EL (cell line): ENCODE data around the gene APC.
A peak's percentile ranks its signal among the peaks of the same experiment; 100 is the strongest.
"Not testable (repeated sequence)": the region's sequence is repeated elsewhere in the genome, so short reads cannot be mapped to it uniquely, and the experiment has no call there.

Experiments
- DNase-seq: peaks from one replicate; pipeline ENCODE4 v3.0.0-alpha.2; 2016

Gene APC

DNA sequence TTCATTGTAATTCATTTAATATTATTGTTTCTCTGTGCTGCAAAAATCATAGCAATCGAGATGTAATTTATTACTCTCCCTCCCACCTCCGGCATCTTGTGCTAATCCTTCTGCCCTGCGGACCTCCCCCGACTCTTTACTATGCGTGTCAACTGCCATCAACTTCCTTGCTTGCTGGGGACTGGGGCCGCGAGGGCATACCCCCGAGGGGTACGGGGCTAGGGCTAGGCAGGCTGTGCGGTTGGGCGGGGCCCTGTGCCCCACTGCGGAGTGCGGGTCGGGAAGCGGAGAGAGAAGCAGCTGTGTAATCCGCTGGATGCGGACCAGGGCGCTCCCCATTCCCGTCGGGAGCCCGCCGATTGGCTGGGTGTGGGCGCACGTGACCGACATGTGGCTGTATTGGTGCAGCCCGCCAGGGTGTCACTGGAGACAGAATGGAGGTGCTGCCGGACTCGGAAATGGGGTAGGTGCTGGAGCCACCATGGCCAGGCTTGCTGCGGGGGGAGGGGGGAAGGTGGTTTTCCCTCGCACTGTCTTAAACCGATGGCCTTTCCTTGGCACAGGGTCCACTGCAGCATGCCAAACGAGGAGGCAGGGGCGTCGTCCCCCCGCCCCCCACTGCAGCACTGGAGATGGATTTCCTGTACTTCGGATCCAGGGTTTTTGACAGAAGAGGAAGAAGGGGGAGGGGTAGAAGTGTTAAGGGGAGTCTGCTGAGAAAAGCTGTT lies at the start of gene APC:
APC (plus strand) TSS at position 423 of the 728 bp plus-strand sequence. CDS start 17,006 bp downstream, outside the sequence.
- DNase-seq: peak; percentile 93

DNA sequence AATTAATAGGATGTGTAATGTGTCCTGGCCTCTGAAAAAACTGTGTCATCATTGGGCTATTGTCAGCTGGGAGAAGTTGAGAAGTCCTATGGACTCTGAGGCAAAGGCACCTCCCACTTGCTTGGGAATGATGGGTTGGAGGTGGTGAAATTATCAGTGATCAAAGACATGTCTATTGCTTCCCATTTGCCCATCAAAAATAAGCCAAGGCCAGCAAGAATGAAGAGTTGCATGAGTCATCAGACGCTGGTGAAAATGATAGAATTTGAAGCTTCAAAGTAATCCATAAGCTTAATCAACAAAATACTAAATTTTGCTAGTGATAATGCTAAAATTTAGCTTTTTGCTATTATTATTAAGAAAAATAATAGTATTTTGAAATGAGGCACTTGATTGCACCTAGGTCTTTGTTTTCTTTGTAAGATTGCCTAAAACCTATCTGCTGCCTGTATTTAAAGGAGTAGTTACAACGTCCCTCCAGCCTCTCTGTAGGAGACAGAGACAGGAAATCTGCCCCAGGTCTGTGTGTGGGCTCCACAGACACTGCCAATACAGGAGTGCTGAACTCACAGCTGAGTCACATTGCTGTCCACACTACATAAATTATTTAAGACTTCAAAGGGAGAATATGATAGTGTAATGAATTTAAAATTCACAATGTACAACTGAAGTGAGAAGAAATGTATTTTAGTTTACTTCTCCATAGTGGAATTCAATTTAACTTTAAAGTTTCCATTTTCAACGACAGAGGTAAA lies 48.4 kb upstream of the APC start:
- DNase-seq: peak; percentile 48

DNA sequence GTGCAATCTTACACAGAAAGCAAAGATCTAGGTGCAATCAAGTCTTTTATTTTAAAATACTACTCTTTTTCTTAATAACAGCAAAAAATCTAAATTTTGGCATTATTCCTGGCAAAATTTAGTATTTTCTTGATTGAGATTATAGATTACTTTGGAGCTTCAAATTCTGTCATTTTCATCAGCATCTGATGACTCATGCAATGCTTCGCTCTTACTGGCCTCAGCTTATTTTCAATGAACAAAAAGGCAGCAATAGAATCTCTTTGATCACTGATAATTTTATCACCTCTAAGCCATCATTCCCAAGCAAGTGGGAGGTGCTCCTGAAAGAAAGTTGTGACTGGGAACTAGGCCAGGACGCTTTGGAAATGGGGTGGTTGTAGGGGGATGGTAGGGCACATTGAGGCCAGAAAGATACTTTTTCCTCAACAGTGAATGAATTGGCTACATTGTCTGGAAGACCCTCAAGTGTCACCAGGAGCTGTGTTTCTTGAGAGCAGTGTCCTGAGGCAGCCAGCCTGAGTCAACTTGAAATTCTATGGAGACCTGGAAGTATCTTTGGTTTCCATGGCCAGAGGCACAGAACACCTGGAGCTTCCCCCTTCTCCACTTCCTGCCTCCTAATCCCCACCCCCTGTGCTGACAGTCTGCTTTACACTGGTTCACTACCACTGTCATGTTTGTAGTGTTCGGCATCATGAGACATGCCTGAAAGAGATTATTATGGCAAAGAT lies 46.9 kb upstream of the APC start:
- DNase-seq: no peak

DNA sequence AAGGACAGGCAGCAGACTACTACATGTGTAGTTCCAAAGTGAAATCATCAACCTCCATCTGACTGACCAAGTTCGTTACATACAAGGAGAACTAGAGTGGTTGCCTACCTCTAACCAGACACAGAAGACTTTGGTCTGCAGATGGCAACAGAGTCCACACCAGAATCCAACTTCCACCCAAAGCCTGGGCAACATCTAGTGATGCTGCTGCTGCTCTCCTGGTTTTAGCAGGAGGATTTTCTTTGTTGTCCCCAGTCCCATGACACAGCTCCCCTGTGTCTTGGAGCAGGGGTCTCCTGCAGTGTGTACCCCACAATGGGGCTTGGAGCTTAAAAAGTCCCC lies 46.4 kb upstream of the APC start:
- no peak for DNase-seq

DNA sequence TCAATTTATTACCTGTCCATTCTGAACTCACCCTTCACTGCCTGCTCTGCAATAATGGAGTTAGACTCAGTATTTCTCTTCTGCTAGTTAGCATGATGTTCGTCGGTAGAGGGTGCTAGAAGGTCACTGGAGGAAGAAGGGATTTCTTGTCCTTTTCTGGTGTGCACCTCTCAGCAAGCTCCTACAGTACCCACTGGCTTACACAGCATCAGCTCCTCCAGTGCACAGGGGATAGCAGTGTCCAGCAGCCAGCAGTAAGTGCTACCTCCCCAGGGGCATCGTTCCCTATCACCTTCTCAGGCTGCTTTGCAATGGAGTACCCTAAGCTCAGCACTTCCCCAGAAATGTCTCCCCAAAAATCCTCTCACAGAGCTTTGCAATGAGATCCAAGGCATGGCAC lies 45.9 kb upstream of the APC start:
- DNase-seq: no peak

DNA sequence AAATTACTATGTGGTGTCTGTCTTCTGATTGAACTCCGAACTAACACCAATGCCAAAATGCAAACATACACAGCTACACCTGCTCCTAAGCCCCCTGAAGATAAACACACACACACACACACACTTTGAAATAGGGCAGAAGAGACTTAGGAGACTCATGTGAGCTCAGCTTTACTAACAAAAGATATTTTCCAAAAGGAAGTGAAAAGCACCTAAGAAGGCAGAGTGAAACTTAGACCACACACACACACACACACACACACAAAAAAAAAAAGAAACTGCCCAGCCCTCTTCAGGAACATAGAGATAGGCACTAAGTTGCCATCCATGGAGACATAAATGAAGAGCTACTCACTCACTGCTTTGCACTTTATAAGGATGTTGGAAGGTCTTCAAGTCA lies 45.2 kb upstream of the APC start:
- DNase-seq: no peak

DNA sequence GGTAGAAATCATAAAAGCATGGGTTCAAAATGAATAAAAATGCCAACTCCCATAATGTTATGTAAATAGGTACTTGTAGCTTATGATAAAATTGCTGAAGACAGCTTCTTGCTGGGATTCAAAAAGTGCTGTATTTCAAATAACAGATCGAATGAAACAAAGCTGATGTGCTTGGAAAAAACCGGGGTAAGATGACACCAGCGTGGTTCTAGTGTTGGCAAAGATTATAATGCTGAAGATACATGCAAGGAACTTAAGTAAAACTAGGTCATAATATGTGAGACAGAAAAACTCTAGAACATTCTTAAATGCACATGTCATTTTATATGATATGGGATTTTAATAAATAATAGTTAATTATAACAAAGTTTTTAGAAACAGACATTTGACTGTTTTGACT lies 44.4 kb upstream of the APC start:
- no peak for DNase-seq

DNA sequence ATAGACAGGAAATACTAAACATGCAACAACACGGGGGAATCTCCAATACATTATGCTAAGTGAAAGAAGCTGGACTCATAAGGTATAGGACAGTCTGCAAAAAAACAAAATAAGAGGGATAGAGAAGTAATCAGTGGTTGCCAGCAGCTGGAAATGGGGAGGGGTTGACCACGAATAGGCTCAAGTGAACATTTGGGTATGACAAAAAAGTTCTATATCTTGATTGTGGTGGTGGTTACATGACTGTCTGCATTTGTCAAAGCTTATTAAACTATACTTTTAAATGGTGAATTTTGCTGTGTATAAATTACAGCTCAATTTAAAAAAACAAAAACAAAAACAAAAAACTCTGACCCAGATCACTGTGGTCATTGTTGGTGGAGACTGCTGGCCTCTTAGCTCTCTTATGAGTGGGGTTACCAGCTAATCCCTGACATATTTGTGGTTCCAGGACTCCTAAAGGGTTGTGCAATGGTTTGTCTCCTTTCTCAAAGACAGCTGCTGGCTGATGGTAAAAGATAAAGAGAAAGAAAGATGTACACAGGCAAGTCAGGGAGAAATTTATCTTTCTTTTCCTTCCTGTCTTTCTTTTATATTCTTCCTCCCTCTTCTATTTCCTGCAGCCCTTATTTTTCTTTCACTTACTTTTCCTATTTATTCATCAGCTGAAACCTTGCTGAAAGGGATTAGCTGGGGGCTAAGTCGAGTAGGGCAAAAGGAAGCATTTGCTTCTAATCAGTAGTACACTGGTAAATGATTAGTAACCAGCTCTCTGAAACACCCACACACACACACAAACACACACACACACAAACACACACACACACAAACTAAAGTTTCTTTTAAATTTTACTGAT lies 42.6 kb upstream of the APC start:
- DNase-seq: peak; percentile 72

DNA sequence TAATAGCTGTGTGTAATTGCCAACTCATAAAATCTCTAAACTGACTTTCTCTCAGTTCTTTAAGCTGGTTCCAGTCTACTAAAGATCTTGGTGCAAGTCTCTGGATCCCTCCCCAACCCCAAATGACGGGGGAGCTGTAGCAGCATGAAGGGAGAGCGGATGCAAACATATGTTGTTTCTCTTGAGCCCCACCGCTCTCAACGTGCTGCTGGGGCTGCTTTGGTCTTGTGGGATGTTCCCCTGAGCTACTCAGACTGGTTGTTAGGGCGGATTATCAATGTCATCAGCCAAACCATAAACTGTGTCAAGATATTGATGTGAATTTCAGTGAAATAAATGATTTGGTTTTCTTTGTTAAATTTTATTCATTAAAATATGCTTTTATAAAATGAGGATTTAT lies 40.9 kb upstream of the APC start:
- DNase-seq: no peak

DNA sequence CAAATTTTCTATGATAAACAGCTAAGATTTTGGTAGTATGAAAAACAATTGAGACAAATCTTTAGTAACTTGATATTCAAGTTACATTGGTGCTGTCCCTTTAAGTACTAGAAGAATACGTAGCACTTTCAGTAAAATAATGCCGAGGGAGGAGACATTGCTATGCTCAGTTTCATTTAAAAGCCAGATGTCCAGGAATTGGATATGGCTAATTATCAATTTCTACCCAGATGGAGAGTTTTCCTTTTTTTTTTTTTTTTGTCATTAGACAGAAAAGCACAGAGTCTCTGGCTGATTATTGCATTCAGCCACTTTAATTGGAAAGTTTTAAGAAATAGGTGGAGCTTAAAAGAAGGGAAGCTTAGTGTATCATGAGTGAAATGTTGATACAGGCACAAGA lies 40.4 kb upstream of the APC start:
- DNase-seq: no peak

DNA sequence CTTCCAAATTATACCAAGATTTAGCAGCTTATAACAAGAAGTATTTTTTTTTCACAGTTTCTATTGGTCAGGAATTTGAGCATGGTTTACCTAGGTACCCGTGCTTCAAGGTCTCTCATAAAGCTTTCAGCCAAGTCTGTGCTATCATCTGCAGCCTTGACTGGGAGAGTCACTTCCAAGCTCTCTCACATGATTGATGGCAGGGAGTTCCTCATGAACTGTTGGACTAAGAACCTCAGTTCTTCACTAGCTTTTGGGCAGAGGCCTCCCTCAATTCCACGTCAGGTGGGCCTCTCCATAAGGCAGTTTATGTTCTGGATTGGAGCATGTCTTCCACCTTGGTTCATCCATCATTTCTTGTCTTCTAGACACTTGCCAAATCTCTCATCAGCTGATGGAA lies 39.9 kb upstream of the APC start:
- no peak for DNase-seq

DNA sequence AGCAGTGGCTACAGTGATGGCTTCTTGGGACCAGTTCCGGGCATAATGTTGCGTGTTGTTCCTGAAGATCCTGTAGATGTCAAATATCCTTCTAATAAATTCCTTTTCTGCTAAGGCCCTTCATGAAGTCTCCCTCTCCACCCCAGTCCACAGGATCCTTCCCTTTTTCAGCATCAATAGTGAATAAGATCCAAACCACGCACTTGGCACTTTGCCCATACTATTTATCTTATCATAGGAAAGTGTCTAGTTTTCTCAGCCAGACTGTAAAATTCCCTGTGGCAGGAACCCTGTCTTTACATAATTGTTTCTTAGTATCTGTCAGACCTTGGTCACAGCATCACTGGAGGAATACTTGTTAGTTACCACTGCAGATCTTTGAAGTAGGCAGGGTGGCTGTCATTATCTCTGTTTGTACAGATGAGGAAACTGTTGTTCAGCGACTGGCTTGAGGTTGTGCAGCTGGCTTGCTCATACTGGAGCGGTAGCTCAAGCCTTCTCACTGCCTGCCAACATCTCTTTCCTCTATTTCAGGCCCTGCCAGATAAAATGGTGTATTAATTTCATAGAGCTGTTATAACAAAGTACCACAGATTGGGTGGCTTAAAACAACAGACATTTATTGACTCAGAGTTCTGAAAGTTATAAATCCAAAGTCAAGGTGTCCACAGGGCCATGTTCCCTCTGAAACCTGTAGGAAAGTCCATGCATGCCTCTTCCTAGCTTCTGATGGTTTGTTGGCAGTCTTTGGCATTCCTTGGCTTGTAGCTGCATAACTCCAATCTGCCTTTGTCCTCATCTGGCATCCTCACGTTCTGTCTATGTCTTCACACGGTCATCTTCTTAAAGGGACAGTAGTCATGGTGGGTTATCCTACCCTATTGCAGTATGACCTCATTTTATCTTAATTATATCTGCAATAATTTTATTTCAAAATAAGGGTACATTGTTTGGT lies 33.5 kb upstream of the APC start:
- DNase-seq: peak; percentile 39

DNA sequence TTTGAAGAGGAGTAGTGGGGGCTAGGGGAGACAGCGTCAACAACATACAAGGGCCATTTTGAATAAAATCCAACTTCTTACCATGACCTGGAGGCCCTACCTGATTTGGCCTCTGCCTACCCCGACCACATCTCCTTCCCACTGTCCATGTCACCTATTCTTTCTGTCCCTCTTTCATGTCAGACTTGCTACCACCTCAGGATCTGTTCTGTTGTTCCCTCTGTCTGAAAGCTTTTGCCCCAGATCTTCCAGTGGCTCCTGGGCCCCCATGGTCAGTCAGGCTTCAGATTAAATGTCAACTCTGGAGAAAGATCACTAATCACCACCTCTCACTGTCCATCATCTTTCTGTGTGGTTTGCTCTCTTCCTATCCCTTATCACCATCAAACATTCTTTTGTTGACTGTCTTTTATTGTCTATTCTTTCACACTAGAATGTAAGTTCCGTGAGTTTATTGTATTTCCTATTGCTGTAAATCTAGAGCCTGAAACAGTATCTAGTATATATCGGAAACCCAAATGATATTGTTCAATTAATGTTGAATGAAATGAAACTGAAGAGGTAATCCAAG lies 31.2 kb upstream of the APC start:
- no peak for DNase-seq

DNA sequence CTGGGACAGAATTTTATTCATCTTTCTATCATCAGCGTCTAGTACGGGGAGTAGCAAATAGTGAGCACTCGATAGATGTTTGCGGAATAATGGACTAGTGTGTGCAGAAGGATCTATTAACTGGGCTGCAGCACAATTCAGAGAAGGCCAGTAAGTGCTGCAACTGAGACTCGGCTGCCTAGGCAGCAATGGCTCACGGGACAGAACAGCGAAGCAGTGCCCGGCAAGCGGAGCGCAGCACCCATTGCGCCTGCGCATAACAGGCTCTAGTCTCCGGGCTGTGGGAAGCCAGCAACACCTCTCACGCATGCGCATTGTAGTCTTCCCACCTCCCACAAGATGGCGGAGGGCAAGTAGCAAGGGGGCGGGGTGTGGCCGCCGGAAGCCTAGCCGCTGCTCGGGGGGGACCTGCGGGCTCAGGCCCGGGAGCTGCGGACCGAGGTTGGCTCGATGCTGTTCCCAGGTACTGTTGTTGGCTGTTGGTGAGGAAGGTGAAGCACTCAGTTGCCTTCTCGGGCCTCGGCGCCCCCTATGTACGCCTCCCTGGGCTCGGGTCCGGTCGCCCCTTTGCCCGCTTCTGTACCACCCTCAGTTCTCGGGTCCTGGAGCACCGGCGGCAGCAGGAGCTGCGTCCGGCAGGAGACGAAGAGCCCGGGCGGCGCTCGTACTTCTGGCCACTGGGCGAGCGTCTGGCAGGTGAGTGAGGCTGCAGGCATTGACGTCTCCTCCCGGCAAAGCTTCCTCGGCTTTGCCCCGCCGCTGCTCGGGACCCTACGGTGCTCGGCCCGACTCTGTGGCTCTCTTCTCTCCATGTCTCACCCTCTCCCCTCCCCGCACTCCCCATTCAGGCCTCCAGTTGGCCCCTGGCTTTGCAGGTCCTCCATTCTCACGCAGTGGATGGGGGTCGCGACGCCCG lies 30.2 kb upstream of the APC start:
- DNase-seq: peak; percentile 99

DNA sequence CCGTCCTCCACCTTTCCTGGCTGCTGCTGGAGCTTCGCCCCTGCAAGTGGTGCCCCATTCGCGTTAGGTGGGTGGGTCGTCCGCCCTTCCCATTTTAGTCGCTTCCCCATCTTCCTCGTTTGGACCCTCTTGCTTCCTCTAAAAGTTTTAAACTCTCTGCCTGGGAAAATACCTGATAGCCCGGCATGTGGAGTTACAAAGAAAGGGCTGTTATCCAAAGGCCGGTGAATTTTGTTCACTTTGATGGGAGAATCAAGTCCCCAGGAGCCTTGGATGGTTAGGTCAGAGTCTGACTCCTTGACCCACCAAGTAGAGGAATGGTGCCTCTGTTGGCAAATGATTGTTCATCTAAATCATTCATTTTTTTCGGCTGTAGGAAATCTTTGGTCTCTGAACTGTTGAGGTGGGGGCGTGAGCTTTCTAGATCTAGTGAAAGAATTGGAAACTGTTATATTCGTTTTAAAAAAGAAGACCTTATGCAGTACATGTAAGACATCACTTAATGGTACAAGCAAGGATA lies 29.5 kb upstream of the APC start:
- no peak for DNase-seq

DNA sequence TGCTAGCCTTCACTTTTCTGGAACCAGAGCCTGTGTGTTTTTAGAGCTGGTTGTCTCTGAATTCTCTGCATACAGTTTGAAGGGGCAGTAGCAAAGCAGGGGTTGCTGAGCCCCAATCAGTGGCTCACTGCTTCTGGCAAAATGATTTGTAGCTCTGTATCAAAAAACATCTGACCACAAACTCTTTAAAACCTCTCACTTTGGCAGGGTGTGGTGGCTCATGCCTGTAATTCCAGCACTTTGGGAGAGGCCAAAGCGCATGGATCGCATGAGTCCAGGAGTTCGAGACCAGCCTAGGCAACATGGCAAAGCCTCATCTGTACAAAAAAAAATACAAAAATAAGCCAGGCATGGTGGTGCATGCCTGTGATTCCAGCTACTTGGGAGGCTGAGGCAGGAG lies 28.3 kb upstream of the APC start:
- peak; percentile 29 for DNase-seq

DNA sequence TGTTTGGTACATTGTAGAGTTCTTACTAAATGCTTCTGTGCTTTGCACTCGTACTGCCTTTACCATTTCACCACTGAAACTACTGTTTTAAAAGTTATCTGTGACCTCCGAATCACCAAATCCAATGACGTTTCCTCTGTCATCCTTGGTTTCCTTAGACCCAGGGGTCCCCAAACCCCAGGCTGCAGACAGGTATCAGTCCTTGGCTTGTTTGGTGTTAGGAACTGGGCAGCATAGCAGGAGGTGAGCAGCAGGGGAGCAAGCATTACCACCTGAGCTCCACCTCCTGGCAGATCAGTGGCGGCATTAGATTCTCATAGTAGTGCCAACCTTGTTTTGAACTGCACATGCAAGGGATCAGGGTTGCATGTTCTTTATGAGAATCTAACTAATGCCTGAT lies 26.8 kb upstream of the APC start:
- DNase-seq: no peak

DNA sequence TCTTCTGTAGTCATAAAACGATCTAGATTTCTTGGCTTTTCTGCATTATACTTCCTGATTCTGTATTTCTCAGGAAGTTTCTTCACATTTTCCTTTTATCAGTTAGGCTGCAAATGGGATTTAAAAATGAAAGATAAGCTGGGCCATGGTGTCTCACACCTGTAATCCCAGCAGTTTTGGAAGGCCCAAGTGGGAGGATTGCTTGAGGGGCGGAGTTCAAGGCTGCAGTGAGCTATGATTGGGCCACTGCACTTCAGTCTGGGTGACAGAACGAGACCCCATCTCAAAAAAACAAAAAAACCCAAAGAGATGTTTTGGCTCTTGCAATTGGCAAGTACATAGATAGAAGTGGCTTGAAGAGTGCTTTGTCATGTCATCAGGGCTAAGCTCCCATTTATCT lies 26.2 kb upstream of the APC start:
- DNase-seq: no peak

DNA sequence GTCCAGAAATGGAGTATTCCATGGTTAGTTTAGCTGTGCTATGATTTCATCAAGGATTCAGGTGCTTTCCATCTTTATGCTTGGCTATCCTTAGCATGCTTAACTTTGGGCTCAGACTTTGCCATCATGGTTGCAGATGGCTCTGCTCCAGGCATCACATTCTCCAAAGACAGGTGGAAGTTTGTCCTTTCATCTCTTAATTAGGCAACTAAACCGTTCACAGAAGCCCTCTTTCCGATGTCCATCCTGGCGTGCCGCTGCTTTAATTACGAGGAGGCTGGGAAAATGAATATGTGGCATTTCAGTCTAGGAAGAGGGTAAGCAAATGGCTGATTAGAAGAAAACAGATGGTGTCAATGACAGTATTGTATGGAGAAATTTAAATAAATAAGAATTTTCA lies 24.5 kb upstream of the APC start:
- DNase-seq: no peak

DNA sequence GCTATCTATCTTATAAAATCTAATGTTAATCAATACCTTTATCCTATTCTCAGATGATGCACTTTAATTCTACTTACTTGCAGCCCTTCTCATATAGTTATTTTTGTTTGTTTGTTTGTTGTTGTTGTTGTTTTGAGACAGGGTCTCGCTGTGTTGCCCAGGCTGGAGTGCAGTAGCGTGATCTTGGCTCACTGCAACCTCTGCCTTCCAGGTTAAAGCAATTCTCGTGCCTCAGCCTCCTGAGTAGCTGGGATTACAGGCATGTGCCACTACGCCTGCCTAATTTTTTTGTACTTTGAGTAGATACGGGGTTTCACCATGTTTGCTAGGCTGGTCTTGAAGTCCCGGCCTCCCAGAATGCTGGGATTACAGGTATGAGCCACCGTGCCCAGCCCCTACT lies 20.8 kb upstream of the APC start:
- DNase-seq: not testable (repeated sequence)
